HuH-7 (cell line): ENCODE results near the gene NPTXR.
"Not testable (repeated sequence)": the region's sequence is repeated elsewhere in the genome, so short reads cannot be mapped to it uniquely, and the experiment has no call there.

Experiments used
- DNase-seq: peaks from one replicate; pipeline ENCODE4 v3.0.0; 2011; ENCODE audit warnings: low spot score

NPTXR gene

GRCh38 chr22:38830845-38831108 lies 13.1 kb downstream of the NPTXR start:
- no peak for DNase-seq

- no peak for DNase-seq
These were observed 13.6 kb downstream of the NPTXR start for GRCh38 chr22:38830026-38830844.

GRCh38 chr22:38829485-38829884 lies 14.3 kb downstream of the NPTXR start:
- no peak for DNase-seq

- DNase-seq: no peak
These were observed 15.1 kb downstream of the NPTXR start for GRCh38 chr22:38828616-38829205.

- no peak for DNase-seq
These were observed 15.6 kb downstream of the NPTXR start for GRCh38 chr22:38828191-38828590.

GRCh38 chr22:38827510-38827909 lies 16.3 kb downstream of the NPTXR start:
- DNase-seq: no peak

GRCh38 chr22:38826801-38827200 lies 17.0 kb downstream of the NPTXR start:
- DNase-seq: no peak

GRCh38 chr22:38826386-38826785 lies 17.4 kb downstream of the NPTXR start:
- DNase-seq: no peak

- peak; percentile 88 for DNase-seq
These were observed 19.2 kb downstream of the NPTXR start for GRCh38 chr22:38824585-38824984.

GRCh38 chr22:38823637-38824036 lies 20.2 kb downstream of the NPTXR start:
- no peak for DNase-seq

- no peak for DNase-seq
These were observed 20.8 kb downstream of the NPTXR start for GRCh38 chr22:38823076-38823475.

GRCh38 chr22:38820020-38820419 lies 23.8 kb downstream of the NPTXR start:
- DNase-seq: no peak

- no peak for DNase-seq
These were observed 24.4 kb downstream of the NPTXR start for GRCh38 chr22:38819387-38819940.

- no peak for DNase-seq
These were observed 26.6 kb downstream of the NPTXR start for GRCh38 chr22:38817196-38817595.

GRCh38 chr22:38815842-38816241 lies 28.0 kb downstream of the NPTXR start:
- no peak for DNase-seq

GRCh38 chr22:38811241-38811640 lies 32.6 kb downstream of the NPTXR start:
- DNase-seq: no peak

- DNase-seq: not testable (repeated sequence)
These were observed 38.7 kb downstream of the NPTXR start for GRCh38 chr22:38805041-38805593.

GRCh38 chr22:38802671-38803121 lies 41.1 kb downstream of the NPTXR start:
- DNase-seq: peak; percentile 36

- no peak for DNase-seq
These were observed 44.4 kb downstream of the NPTXR start for GRCh38 chr22:38799265-38800002.

- DNase-seq: no peak
These were observed 45.3 kb downstream of the NPTXR start for GRCh38 chr22:38798496-38798895.

- DNase-seq: no peak
These were observed 47.4 kb downstream of the NPTXR start for GRCh38 chr22:38796262-38796957.

GRCh38 chr22:38795569-38795968 lies 48.3 kb downstream of the NPTXR start:
- no peak for DNase-seq
